NOMO-1 (cell line): ENCODE data around the gene NUDT22.
A peak's percentile ranks its signal among the peaks of the same experiment; 100 is the strongest.

Source experiments
- DNase-seq, 2 experiments: peaks; one replicate each; lab custom pipeline; 2025; ENCODE audit not compliant: unreplicated experiment in 2 of 2; lab: John Stamatoyannopoulos, UW

Gene NUDT22

DNA sequence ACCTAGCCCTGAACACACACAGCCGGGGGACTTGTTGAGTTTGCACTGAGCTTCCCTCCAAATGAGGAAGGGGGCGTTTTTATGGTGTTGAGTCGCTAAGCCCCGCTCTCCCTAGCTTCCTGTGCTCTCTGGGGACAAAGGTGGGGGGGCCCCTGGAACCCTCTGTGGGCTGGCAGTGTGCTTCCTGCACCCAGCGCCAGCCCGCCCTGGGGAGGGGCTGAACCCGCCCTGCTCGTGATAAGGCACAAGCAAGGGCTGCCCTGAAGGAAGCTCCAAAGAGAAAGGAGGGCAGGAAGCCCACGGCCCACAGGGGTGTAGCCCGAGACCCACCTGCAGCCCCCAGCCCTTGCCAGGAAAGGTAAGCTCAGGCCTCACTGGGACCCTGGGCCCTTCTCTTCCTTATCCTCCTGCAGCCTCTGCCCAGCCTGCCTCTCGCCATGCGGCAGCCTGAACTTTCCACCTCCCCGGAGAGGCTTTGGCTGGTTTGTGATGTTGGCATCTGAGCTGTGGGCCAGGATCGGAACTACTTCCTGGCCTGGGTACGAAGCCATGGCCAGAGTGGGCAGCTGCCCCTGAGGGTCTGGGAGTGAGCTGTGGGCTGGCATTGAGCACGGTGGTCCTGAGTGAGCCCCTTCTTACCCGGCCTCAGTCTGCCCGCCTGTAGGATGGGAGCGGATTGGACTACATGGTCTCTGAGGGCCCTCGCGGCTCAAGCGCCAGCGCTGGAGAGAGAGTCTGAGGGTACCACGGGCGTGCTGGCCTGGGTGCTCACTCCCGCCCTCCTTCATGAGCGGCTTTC, 19.4 kb upstream of the NUDT22 start, which contains the start of gene FERMT3:
Gene FERMT3 (plus strand): TSS at position 265 of the 799 bp plus-strand sequence. CDS start 644 bp downstream, outside the sequence.
- DNase-seq, result peak; percentile 50 to 77

DNA sequence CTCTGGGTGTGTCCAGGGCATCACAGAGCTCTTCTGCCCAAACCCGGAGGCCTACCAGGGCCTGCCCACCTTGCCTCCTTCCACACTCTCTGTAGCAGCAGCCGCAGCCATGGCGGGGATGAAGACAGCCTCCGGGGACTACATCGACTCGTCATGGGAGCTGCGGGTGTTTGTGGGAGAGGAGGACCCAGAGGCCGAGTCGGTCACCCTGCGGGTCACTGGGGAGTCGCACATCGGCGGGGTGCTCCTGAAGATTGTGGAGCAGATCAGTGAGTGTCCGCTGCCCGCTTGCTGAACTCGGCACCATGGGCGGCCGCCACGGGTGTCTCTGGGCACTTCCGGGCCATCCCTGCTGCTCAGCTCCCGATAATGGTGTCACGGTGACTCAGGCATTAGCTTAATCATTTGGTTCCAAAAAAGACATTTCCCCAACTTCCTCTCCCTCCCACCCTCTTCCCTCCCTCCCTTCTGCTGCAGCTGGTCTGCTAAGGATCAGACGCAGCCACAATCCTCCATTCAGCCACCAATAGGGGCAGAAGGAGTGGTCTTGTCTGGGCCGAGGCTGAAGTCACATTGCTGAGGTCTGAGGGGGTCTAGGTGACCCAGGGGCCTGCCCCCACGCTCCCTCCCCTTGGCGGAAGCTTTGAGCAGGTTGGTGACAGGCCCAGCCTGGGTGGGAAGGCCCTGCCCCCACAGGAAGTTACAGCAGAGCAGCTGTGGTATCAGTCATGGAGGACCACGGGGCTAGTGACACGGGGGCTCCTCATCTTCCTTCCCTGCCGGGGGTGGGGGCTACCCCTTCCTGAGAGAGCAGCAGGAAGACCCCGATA, 18.6 kb upstream of the NUDT22 start:
- DNase-seq, result peak; percentile 92

DNA sequence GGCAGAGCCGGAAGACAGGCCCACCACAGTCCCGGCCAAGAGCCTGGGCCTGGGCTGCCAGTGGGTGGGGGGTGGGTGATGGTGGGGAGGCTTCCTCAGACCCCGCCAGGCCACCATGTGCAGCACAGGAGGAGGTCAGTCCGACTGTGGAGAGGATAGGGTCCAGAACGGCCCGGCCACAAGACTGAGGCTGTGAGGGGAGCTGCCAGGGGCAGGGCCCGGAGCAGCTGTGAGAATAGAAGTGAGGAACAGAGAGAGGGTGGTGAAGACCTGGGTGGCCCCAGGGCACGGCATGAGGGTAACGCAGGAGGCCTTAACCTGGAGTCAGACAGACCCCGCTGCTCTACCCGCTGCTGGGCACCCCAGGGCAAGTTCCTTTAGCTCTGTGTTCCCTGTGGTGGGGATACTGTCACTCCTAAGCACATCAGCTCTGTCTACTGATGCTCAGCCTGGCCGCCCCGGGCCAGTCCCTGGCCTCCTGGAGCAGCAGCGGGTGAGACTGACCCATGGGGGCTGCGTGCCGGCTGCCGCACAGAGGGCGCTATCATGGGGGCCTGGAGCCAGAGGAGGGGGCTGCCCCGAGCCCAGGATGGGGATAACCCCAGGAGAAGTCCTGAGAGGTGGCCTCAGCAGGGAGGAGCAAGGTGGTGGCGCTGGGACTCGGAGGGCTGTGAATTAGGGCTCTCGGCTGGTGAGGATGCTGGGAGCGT, 17.8 kb upstream of the NUDT22 start:
- no peak for DNase-seq

DNA sequence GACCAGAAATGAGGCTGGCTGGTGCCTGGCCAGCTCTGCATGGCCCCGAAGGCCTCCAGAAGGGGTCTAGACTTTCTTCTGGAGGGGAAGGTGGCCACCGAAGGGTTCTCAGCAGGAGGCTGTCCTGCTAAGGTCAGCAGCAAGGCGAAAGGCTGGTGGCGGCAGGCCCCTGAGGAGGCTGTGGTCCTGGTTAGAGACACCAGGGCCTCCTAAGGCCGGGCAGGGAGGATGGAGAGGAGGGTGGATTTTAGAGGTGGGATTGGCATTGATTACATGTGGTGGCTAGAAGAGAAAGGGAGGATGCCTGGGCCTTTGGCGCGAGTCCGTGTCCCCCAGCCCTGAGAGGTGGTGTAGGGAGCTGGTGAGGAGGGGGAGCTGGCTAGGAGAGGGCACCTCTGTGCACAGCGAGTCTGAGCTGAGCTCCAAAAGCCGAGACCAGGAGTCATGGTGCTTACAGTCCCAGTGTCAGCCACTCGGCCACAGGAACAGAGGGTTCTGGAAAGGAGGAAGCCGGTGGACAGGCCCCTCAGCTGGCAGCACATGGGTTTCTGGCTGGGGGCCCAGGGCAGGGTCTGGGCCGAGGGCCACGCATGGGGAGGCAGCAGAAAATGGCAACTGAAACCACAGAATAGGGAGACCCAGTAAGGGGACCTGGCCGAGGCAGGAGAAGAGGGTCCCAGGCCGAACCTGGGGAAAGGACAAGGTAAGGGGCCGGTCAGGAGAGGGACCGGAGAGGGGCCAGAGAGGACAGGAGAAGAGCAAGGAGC, 17.1 kb upstream of the NUDT22 start:
- DNase-seq, result no peak

DNA sequence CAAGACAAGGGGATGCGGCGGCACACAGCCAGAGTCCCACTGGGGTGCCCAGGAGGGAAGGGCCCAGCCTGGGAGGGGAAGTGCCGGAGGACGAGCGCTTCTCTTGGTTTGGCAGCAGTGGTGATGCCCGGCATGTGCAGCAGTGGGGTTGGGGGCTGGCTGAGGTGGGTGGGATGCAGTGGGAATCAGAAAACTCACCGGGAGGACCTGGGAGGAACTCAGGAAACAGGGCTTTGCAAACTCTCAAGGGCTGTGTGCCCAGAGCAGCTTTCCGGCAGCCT, 16.6 kb upstream of the NUDT22 start:
- no peak for DNase-seq

DNA sequence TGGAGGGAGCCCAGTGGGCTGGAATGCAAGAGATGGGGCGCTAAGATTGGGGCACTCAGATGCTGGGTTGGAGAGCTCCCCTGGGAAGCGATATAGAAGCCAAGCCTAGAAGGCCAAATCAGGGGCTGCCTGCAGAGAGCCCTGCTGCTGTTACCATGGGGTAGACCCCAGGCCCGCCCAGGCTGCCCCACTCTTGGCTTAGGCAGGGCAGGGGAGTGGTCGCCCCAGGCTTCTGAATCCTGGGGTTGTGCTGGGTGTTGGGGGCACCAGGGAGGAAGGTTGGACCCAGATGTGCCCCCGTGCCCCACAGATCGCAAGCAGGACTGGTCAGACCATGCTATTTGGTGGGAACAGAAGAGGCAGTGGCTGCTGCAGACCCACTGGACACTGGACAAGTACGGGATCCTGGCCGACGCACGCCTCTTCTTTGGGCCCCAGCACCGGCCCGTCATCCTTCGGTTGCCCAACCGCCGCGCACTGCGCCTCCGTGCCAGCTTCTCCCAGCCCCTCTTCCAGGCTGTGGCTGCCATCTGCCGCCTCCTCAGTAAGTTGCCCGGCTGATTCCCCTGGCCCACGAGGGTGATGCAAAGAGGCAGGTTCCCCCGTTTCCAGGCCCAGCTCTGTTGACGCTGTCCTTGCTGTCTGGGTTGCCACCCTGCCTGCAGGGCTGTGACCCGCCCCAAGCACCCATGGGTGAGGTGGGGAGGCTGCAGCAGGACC, 15.6 kb upstream of the NUDT22 start:
- DNase-seq, result no peak

DNA sequence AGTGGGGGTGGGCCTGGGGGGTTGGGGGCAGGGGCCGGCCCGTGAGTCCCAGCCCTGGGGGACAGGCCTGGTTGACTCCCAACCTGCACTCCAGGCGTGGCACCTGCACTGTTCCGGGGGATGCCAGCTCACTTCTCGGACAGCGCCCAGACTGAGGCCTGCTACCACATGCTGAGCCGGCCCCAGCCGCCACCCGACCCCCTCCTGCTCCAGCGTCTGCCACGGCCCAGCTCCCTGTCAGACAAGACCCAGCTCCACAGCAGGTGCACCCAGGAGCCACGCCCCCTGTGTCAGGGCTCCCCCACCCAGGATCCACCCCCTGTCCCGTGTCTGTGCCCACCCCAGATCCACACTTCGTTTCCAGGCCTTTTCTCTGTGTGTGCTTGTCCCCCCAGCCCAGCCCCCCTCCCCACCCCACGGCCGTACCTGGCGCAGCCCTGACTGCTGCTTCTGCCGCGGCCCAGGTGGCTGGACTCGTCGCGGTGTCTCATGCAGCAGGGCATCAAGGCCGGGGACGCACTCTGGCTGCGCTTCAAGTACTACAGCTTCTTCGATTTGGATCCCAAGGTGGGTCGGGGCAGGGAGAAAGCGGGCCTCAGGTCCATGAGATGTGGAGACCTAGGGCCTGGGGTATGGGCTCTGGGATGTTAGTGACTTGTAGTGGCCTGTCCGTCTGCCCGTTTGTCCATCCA, 14.7 kb upstream of the NUDT22 start:
- DNase-seq, result no peak

DNA sequence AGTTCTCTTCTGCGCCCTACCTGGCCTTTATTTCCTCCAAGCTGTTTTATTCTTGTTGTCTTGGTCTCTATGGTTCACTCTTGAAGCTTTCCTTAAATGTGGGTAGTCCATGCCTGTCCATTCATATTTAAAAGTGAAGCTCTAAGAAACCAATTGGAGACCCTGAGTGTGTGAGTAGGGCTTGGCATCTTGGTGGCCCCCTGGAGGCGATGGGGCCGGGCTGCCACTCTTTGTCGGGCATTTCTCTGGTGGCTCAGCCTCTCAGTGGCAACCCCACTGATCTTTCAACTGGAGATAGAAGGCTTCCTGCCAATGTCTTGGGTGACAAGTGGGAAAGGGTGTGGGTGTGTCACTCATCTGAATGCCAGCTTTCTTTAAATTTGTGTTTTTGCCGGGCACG, 9.2 kb upstream of the NUDT22 start:
- DNase-seq, result no peak

DNA sequence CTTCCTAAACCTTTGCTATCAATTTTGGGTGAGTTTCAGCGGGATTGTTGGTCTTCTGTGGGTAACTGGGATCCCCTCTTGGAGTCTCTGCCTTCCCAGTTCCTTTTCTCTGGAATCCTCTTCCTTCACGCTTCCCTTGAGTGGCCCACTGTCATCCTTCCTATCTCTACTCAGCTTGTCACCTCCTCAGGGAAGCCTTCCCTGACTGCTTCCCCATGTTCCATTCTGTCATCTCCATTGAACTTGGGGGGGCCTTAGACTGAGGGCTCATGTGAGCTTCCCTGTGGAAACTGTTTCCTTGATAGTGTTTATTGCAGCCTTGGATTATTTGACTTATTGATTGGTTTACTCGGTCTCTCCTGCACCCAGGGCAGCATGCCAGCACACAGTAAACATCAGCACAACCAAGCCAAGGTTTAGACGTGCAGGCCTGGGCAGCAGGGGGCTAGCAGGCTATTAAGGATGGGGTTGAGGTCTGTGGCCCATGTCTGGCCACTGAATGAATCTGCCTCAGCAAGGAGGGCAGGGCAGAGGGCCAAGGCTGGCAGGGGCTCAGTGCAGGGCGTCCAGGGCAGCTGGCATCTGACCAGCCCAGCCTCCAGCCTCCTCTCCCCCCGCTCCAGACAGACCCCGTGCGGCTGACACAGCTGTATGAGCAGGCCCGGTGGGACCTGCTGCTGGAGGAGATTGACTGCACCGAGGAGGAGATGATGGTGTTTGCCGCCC, 7.3 kb upstream of the NUDT22 start:
- DNase-seq, result no peak

DNA sequence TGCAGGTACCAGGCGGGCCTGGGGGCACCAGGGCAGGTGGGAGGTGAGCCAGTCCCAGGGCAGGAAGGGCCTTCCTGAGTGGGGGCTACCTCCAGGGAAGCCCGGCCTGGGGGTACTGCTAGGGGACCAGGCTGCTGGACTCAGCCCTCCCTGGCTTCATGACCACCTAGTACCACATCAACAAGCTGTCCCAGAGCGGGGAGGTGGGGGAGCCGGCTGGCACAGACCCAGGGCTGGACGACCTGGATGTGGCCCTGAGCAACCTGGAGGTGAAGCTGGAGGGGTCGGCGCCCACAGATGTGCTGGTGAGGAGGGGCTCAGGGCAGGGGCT, 6.8 kb upstream of the NUDT22 start:
- DNase-seq, result no peak

DNA sequence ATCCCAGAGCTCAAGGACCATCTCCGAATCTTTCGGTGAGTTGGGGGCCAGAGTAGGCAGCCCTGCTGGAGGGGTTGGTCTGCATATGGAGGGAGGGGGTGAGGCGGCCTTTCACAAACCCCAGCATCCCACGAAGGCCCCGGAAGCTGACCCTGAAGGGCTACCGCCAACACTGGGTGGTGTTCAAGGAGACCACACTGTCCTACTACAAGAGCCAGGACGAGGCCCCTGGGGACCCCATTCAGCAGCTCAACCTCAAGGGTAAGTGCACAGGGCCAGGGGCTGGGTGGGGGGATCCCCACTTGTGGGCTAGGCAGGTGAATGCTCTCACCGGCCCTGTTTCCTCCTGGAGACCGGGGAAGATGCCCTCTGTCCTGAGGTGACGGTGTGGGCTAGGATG, 6.3 kb upstream of the NUDT22 start:
- DNase-seq, result no peak

DNA sequence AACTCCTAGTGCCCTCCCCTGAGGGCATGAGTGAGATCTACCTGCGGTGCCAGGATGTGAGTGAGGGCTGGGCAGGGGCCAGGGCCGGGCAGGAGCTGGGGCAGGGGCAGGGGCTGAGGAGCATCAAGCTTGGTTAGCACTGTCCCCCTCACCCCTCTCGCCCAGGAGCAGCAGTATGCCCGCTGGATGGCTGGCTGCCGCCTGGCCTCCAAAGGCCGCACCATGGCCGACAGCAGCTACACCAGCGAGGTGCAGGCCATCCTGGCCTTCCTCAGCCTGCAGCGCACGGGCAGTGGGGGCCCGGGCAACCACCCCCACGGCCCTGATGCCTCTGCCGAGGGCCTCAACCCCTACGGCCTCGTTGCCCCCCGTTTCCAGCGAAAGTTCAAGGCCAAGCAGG, 5.8 kb upstream of the NUDT22 start:
- no peak for DNase-seq

DNA sequence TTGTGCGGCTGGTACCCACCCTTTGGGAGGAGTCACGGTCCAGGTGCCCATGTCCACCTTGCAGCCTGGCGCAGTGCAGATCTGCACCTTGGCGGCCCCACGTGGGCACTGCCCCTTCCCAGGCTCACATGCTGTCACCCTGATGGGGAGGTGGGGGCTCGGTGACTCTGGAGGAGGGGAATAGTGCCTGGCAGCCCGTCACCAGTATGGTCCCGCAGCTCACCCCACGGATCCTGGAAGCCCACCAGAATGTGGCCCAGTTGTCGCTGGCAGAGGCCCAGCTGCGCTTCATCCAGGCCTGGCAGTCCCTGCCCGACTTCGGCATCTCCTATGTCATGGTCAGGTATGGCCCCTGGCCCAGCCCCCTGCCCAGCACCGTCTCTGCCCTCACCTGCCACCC, 5.3 kb upstream of the NUDT22 start:
- DNase-seq, result no peak

DNA sequence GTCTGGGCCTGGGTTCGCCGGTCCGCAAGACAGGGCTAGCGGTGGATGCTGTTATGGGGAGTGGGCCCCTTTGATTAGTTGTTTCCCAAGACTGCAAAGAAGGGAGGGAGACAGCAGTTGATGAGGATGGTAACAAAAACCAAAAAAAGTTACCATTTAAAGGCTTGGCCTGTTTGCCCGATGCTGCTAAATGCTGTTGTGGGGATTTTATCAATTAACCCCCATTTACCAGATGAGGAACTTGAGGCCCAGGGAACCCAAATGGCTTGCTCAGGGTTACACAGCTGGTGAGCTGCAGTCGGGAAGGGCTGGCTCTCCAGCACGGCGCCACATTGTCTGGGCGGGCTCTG, 3.4 kb upstream of the NUDT22 start:
- no peak for DNase-seq

DNA sequence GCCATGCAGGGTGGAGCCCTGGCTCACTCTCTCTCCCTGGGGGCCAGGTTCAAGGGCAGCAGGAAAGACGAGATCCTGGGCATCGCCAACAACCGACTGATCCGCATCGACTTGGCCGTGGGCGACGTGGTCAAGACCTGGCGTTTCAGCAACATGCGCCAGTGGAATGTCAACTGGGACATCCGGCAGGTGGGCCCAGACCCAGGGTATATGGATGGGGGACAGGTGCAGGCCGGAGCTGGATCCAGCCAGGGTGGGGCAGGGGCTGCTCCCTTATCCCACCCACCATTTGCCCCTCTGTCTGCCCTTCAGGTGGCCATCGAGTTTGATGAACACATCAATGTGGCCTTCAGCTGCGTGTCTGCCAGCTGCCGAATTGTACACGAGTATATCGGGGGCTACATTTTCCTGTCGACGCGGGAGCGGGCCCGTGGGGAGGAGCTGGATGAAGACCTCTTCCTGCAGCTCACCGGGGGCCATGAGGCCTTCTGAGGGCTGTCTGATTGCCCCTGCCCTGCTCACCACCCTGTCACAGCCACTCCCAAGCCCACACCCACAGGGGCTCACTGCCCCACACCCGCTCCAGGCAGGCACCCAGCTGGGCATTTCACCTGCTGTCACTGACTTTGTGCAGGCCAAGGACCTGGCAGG, 2.9 kb upstream of the NUDT22 start:
- no peak for DNase-seq

DNA sequence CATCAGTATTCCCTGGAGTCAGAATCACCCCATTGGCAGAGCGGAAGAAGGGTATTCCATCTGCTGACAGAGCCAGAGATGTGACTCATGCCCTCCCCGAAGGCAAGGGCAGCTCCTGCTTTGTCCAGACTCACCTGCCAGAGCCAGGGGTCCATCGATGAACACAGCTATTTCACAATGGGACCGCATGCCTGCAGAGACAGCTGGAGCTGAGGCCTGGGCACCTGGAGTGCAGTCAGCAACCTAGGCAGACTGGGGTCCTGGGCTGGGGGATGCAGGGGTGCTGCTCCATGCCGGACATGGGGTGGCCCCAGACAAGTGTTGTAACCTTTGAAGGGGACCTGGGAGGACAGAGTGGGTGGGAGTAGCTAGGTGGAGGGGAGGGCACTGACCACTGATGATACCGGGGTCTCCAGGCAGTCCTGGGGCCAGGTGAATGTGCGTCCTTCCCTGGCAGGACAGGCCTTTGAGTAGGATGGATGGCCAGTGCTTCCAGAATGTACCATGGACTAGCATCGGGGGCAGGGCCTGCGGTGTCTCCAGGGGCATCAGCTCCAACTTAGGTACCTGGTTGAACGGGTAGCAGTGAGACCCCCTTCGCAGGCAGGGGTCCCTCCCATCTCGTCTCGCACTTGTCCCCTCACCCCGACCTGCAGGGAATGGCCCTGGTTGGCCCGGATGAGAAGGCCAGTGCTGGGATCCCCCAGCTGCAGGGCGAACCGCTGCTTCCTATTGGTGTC, 1.8 kb upstream of the NUDT22 start:
- no peak for DNase-seq

DNA sequence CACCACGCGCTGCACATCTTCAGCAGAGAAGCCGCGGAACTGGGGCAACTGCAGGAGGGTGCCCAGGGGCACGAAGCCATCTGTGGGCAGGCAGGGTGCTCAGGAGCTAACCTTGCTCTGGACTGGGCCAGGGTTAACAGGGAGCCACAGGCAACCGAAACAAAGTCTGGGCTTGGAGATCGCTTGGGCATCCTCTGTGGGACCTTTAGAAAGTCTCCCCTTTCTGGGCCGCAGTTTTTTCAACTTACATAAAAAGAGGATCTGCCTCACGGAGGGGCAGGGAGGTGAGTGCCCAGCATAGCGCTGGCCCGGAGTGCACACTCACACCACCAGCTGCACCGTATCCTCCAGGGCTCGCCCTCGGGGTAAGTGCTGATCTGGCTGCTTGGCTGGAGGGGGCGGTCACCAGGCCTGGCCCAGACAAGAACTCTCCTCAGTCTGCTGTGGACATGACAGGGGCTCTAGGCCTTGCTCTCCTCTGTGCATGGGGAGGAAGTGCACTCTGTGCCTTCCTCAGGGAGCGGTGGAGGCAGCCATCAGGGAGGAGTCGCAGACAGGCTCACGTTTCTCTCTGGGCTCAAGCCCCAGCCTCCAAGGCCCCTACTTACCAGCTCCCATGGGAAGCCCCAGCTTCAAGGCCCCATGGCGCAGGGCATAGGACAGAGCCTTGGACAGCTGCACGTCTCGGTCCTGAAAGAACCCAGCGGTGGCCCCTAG, 1.0 kb upstream of the NUDT22 start:
- DNase-seq, result no peak
